COR-L47 (cell line): ENCODE measurements around the gene ST7.
"Not testable (repeated sequence)": the region's sequence is repeated elsewhere in the genome, so short reads cannot be mapped to it uniquely, and the experiment has no call there.

Source experiments
- DNase-seq: peaks from one replicate; lab custom pipeline; 2025; lab: John Stamatoyannopoulos, UW

The ST7 gene

GRCh38 chr7:117229350-117229749 is 276.0 kb downstream of the ST7 start:
- DNase-seq, result no peak

GRCh38 chr7:117230276-117231046 is 277.2 kb downstream of the ST7 start:
- no peak for DNase-seq

GRCh38 chr7:117231047-117231359 is 277.7 kb downstream of the ST7 start:
- DNase-seq, result no peak

- DNase-seq, result no peak
Observed at GRCh38 chr7:117237646-117238045, 284.3 kb downstream of the ST7 start.

GRCh38 chr7:117238472-117238871 is 285.2 kb downstream of the ST7 start:
- no peak for DNase-seq

GRCh38 chr7:117238937-117239336 is 285.6 kb downstream of the ST7 start:
- DNase-seq, result no peak

- DNase-seq, result no peak
Observed at GRCh38 chr7:117241088-117241487, 287.8 kb downstream of the ST7 start.

- DNase-seq, result no peak
Observed at GRCh38 chr7:117243390-117243789, 290.1 kb downstream of the ST7 start.

- not testable (repeated sequence) for DNase-seq
Observed at GRCh38 chr7:117245703-117246102, 292.4 kb downstream of the ST7 start.

GRCh38 chr7:117247809-117248208 is 294.5 kb downstream of the ST7 start:
- no peak for DNase-seq

GRCh38 chr7:117248829-117249228 is 295.5 kb downstream of the ST7 start:
- peak; percentile 1 for DNase-seq

- DNase-seq, result no peak
Observed at GRCh38 chr7:117249696-117250095, 296.4 kb downstream of the ST7 start.

GRCh38 chr7:117250245-117250644 is 296.9 kb downstream of the ST7 start:
- DNase-seq, result no peak

GRCh38 chr7:117250801-117251200 is 297.5 kb downstream of the ST7 start:
- DNase-seq, result no peak

GRCh38 chr7:117251687-117252086 is 298.4 kb downstream of the ST7 start:
- no peak for DNase-seq

- no peak for DNase-seq
Observed at GRCh38 chr7:117259615-117260014, 306.3 kb downstream of the ST7 start.

- DNase-seq, result no peak
Observed at GRCh38 chr7:117262546-117262945, 309.2 kb downstream of the ST7 start.

- no peak for DNase-seq
Observed at GRCh38 chr7:117264716-117265115, 311.4 kb downstream of the ST7 start.

GRCh38 chr7:117269417-117269816 is 316.1 kb downstream of the ST7 start:
- no peak for DNase-seq

- no peak for DNase-seq
Observed at GRCh38 chr7:117269886-117270285, 316.6 kb downstream of the ST7 start.

GRCh38 chr7:117270371-117270770 is 317.1 kb downstream of the ST7 start:
- DNase-seq, result no peak

- DNase-seq, result no peak
Observed at GRCh38 chr7:117271566-117271965, 318.3 kb downstream of the ST7 start.

- no peak for DNase-seq
Observed at GRCh38 chr7:117272017-117272759, 318.9 kb downstream of the ST7 start.

- no peak for DNase-seq
Observed at GRCh38 chr7:117273325-117273724, 320.0 kb downstream of the ST7 start.
